GM12801 (cell line): ENCODE data around the gene NUDC.

Source experiments
- TF ChIP-seq, protein P1 (sequence below): IDR thresholded peaks from one replicate; pipeline ENCODE4 v1.5.1; 2011; ENCODE audit warnings: control low read depth; ENCODE audit not compliant: insufficient read length; ENCODE audit errors: extremely low read depth

Gene NUDC

DNA sequence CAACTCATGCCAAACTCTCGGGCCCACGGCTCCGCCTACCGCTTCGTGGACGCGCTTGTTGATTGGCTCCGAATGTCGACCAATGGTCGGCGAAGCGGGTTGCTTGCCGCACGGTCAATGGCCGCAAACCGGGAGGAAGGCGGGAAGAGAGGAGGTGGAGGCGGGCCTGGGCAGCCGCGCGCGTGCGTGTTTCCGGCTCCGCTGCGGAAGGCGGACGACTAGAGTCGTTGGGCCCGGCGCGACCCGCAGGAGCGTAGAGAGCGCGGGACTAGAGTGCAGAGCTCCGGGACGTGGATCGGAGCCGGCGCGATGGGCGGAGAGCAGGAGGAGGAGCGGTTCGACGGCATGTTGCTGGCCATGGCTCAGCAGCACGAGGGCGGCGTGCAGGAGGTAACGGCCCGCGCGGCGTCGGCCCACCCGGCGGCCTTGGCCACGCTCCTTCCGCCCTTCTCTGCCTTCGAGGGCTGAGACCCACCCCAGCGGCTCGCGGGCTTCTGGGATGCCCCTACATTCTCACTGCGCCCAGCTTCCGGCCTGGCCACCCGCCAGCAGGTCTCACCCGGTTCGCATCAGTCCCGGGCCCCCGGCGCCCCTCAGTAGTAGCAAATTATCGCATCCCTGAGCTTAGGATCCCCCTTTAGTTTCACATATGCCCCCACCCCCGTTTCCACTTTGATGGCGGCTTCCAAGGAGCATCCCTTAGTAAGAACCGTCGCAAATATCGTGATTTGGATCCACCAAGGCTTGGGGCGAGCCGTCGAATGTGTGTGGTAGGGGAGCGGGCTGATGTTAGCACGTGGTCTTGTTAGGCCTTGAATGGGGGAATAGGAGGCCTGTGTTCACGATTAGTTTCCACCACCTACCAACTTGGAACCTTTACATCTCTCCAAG is at the start of gene NUDC:
TSS of gene NUDC (plus strand) at position 204 of the 891 bp plus-strand sequence. CDS start at position 310, 106 bp downstream.
- TF ChIP-seq, protein P1, sequence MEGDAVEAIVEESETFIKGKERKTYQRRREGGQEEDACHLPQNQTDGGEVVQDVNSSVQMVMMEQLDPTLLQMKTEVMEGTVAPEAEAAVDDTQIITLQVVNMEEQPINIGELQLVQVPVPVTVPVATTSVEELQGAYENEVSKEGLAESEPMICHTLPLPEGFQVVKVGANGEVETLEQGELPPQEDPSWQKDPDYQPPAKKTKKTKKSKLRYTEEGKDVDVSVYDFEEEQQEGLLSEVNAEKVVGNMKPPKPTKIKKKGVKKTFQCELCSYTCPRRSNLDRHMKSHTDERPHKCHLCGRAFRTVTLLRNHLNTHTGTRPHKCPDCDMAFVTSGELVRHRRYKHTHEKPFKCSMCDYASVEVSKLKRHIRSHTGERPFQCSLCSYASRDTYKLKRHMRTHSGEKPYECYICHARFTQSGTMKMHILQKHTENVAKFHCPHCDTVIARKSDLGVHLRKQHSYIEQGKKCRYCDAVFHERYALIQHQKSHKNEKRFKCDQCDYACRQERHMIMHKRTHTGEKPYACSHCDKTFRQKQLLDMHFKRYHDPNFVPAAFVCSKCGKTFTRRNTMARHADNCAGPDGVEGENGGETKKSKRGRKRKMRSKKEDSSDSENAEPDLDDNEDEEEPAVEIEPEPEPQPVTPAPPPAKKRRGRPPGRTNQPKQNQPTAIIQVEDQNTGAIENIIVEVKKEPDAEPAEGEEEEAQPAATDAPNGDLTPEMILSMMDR = no peak

- TF ChIP-seq, protein P1 = no peak
These were observed 46.6 kb upstream of the NUDC start for GRCh38 chr1:26874896-26875295.

DNA sequence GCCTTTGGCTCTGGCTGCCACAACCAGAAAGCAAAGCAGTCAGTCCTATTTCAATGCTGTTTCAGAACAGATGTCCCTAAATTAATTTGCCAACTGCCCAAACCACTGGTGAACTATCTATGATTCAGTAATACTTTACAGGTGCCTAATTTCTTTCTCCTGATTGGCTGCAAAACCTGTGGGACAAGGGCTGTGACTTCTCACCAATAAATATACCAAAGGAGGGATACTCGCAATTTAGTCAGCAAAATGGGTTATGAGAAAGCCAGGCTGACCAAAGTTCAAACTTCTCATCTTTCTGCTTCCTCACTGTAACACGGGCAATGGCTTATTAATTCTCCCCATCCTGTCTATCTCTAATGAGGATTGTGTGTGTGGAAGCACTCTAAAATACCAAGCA is 44.2 kb upstream of the NUDC start:
- TF ChIP-seq, protein P1 = no peak

DNA sequence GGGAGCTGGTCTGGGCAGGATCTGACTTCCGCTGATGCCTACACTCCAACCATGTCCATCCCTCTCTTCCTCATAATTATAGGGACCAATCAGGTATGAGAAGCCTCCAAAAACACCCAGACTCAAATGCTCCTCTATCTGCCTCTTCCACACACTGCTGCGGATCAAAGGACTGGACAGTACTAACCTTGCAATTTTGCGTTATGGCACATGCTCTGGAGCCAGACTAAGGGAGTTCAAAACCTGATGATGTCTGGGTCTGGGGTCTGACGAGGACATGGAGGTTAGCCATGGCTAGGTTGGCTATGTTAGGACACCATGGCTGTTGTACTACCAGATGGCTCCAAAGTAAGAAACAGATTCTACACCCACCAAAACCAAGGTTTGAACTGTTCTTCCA is 41.8 kb upstream of the NUDC start:
- TF ChIP-seq, protein P1 = no peak

- TF ChIP-seq, protein P1 = no peak
These were observed 38.7 kb upstream of the NUDC start for GRCh38 chr1:26882696-26883463.

DNA sequence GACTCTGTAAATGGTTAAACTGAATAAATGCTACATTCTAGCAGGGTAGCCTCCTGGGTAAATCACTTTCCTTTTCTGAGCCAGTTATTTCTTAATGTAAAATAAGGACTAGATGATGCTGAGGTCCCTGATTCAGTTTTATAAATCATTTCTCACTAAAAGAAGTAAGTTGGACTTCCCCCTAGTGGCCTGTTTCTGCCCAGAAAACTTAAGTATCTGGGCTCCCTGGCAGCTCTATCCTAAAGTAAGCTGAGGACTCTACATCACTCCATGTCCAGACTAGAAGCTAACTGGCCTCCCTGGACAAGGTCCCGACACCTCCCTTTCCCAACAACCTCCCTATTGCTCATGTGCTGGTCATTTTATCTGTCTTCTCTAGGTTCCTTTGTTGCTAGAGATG is 34.4 kb upstream of the NUDC start:
- TF ChIP-seq, protein P1 = no peak

- TF ChIP-seq, protein P1 = no peak
These were observed 33.3 kb upstream of the NUDC start for GRCh38 chr1:26888231-26888630.
